ENCODE data around the gene OPRM1.
"Not testable (repeated sequence)": the region's sequence is repeated elsewhere in the genome, so short reads cannot be mapped to it uniquely, and the experiment has no call there.

OPRM1 gene

DNA sequence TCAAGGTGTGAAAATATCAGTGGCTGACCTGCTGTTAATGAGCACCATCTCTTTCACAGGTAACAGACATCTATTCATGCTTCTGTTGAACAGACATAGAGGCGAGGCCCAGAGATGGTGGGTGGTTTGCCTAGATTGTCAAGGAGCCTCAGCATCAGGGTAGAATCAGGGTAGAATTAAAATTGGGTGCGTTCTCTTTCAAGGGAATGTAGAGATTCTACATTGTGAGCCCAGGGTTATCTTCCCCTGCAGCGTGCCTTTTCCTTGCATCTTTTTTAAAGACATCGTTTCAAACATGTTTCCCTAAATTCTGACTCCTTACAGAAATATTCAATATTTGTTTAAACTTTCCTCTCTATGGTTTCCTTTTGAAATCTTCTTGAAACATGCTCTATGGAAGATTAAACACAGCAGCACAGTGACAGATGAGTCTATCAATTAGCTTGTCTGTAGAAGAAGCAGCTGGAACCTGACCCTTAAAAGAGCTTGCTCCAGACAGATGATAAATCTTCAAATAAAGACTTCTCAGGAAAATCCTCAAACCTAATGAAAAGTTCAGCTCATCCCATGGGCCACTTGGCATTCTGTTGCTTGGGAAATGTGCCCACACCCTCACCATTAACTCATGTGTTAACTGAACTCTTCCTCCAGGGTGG, 197.7 kb downstream of the OPRM1 start:
- no peak for DNase-seq (ENCODE audit: extremely low read depth in 1 of 2, low read depth in 1 of 2)

DNA sequence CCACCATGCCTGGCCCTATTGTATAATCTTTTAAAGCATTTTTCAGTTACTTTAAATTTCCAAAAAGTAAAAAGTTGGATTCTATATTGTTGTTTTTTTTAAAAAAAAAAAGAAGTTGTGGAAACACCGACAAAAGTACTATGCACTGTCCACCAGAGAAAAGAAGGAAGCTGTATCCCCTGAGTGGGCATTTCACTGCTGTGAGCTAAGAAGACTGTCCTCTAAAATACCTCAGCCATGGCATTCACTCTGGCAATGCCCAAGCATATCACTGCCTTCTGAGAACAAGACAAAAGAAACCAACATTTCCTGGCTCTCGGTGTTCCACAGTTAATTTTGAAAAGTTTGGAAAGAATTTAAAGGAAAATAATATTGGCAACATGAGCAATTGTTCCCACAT, 199.8 kb downstream of the OPRM1 start:
- no peak for DNase-seq (ENCODE audit: extremely low read depth in 1 of 2, low read depth in 1 of 2)

DNA sequence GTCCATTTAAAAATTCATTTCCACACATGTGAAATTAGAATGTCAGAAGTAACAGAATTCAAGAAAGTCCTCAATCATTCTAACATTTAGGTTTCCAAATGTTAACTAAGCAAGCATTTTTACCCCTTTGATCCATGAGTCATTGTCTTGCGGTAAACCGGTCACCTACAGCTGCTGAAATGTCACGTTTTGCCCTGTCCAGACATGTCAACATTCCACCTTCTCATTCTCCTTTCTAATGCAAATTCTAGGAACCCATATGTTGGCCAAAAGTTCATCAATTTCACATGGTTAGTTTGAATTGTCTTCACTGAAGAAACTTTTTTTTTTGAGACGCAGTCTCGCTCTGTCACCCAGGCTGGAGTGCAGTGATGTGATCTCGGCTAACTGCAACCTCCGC, 200.4 kb downstream of the OPRM1 start:
- no peak for DNase-seq (ENCODE audit: extremely low read depth in 1 of 2, low read depth in 1 of 2)

DNA sequence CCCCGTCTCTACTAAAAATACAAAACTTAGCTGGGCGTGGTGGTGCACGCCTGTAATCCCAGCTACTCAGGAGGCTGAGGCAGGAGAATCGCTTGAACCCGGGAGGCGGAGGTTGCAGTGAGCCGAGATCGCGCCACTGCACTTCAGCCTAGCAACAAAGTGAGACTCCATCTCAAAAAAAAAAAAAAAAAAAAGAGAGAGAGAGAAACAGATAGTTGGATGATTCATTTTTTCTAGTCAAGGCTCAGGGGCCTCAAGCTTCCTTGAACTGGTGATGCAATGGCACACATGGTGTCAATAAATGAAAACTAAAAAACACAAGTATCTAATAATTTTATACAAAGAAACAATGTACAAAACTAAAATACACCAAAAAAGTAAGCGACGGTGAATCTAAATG, 202.0 kb downstream of the OPRM1 start:
- not testable (repeated sequence) for DNase-seq (ENCODE audit: extremely low read depth in 1 of 2, low read depth in 1 of 2)

DNA sequence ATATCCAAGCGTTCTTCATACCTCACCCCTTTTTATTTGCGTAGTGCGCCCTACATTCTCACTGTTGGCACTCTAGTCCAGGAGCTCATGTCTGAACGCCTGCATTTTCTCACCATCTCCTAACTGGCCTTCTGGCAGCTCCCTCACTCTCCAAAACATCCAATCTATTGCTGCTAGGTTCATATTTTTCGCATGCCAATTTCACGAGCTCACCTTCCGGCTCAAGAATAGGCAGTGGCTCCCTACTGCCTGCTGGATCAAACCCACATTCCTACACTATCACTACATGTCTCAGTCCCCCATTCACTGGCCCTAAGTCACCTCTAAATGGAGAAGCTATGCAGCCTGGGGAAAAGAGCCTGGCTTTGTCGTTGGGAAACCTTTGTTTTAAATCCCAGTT, 202.5 kb downstream of the OPRM1 start:
- DNase-seq (ENCODE audit: extremely low read depth in 1 of 2, low read depth in 1 of 2): no peak

DNA sequence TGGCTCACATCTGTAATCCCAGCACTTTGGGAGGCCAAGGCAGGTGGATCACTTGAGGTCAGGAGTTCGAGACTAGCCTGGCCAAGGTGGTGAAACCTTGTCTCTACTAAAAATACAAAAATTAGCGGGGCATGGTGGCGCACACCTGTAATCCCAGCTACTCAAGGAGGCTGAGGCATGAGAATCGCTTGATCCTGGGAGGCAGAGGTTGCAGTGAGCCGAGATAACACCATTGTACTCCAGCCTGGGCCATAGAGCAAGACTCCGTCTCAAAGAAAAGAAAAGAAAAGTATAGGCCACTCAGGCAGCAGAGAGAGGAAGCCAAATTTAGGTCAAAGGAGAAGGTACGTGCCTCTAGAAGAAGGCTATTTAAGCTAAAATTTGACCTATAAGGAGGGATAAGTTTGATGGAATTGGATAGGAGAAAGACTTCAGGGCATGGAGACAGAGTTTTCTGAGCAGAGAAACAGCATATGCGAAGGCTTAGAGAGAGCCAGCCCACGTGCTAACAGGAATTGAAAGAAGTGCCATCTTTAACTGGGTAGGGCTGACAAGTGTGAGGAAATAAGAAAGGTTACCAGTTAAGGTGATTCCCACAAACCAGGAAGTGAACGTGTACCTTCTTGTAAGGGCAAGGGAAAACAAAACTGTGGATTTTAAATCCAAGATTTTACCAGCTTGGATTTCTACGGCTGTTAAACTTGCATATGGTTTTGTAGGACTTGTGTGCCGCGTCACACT, 203.7 kb downstream of the OPRM1 start:
- DNase-seq (ENCODE audit: extremely low read depth in 1 of 2, low read depth in 1 of 2): no peak

DNA sequence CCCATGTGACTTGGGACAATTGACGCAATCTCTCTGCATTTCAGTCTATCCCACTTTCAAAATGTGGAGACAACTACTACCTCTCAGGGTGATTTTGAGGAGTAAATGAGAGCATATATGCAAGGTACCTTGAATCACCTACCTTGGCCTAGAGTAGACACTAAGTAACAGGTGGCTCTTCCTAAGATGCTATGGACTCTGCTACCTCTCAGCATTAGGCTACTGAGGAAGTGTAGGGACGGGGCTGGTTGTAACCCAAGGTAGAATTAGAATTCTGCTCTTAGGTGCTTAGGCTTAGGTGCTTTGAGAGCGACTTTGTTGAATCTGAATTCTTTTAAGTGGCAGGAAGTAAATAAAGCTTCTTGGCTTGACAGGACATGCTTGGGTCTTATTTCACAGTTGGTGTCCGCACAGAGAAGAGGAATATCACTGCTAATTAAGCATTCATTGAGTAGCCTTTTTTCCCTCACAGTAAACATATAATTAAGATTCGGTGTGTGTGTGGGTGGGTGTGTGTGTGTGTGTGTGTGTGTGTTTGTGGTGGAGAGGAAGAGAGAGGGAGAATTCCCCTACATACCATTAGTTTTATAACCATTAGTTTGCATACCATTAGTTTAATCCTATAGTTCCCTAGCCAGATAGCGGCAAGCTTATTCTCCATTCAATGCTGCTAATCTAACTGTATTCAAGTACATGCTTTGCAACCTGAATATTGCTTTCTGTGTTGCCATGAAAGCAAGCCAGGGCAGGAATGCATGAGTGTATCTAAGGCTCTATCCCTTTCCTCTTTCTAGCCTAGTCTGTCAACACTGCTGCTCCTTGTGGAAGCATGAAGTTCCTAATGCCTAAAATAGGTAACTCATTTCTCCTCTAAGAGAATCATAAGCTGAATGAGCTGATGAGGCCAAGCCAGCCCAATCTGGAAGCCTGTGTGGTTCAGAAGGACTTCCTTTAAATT, 205.0 kb downstream of the OPRM1 start:
- no peak for DNase-seq (ENCODE audit: extremely low read depth in 1 of 2, low read depth in 1 of 2)

DNA sequence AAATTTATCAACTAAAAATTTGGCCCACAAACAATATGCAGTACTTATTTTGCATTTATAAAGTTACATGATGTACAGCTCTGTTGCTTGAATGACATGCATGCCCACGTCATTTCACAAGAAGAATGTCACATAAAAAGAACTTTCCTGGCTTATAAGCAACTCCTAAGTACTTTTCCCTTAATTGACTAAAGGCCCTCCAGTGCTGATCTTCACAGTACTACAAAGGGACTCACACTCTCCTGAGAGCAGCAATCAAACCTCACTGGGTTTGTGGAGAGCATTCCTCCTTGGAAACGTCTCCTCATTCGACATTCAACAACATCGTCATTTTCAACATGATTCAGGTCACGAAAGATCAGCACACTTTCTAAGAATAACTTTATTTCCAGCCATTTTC, 206.5 kb downstream of the OPRM1 start:
- no peak for DNase-seq (ENCODE audit: extremely low read depth in 1 of 2, low read depth in 1 of 2)

DNA sequence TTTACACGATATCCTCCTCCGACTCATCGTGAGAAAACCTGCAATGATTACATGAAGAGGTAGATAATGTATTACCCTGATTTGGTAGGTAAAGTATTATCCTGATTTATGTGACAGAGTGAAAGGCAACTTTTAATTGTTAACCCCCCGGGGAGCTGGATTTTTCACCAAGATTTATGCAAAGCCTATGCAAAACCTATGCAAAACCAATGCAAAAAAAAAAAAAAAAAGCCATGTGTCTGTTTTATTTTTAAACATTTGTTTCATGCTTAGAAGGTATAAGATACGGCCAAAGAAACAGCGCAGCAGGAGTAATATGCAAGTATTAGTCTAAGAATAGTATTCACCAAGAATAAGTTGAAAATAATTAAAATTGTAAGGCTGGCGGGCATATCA, 207.7 kb downstream of the OPRM1 start:
- no peak for DNase-seq (ENCODE audit: extremely low read depth in 1 of 2, low read depth in 1 of 2)

DNA sequence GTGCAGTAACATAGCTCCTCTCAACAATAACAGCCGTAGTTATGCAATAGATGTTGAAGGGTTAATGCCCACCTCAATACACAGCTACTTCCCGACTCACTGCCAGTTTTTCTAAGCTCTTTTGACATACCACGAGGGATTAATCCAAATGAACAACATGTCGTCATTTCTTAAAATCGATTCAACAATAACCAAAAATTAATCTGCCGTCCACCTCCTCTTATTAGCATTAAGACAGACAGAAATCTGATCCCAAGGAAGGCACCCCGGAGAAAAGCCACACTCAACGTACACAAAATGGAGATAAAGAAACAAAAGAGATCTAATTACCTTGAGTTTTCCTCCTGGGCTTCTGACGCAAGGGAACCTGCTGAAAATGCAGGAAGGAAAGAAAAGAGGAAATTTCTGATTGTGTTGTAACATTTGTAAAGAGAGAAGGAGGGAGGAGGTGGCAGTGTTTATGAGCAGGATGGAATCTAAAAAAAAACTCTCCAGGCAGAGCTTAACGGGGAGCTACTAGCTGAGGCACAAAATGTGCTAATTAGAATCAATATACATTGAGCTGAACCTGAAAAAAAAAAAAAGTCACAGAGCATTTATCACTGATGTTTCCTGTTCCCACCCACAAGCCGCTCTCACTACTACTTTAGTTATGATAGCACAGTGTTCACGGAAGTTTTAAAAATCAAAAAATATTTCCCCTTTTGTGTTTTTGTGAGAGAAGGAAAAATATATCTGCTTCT, 208.2 kb downstream of the OPRM1 start:
- DNase-seq (ENCODE audit: extremely low read depth in 1 of 2, low read depth in 1 of 2): no peak

DNA sequence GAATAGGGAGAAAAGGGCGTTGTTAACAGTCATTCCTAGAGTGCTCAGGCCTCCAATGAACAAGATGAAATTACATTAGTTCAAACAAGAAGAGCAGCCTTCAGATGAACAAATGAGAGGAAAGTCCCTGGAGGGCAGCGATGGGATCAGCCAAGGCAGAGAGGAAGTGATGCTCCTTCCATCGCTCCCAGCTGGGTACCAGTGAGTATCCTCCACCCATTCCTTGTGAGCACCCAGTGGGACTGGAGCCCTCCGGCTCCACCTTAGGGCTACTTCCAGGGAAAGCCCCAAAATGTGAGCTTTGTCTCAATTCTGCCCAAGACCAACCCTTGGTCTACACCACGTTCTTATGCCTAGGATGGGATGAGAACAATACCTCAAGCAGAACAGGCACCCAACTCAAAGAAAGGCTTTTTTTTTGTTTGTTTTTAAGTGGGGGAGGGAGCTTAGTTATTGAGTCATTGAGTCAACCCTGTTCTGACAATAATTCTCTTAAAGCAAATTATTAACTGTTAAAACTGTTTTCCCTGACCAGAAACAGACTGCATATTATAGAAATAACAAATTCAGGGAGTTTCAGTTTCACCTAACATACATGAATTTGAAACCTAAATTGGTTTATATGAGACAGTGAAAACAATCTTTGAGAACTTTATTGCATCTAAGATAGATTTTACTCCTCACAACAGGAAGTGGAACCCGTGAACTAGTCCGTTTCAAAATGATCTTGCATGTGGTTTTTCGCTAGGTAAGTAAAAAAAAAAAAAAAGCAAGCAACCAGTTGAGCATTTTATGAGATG, 210.7 kb downstream of the OPRM1 start:
- no peak for DNase-seq (ENCODE audit: extremely low read depth in 1 of 2, low read depth in 1 of 2)

DNA sequence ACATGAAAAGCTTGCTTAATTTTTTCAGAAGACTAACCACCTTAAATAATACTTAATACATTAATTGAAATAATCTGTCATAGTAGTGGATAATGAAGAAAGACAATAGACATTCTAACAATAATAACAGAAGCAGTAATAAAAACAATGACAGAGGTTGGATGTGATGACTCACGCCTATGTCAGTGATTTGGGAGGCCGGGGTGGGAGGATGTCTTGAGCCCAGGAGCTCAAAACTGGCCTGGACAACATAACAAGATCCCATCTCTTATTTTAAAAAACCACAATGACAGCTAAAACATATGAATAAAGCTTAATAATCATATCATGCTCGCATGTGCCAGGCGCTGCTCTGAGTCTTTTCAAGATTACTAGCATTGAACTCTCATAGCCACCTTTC, 212.1 kb downstream of the OPRM1 start:
- DNase-seq (ENCODE audit: extremely low read depth in 1 of 2, low read depth in 1 of 2): no peak

DNA sequence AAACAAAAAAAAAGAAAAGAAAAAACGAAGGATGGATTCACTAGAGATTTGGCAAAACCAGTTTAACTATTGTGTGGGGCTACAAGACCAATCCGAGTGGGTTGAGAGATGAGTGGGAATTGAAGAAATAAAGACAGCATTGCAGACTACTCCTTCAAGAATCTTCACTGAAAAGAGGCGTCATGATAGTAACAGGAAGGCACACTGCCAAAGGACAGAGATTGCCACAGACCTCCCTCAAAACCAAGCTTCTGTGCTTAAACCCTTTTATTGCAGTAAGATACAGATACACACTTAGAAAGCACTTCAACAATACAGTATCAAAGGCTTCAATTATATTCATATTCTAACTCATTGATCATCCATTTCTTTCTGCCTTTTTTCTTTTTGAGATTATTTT, 213.6 kb downstream of the OPRM1 start:
- DNase-seq (ENCODE audit: extremely low read depth in 1 of 2, low read depth in 1 of 2): no peak

DNA sequence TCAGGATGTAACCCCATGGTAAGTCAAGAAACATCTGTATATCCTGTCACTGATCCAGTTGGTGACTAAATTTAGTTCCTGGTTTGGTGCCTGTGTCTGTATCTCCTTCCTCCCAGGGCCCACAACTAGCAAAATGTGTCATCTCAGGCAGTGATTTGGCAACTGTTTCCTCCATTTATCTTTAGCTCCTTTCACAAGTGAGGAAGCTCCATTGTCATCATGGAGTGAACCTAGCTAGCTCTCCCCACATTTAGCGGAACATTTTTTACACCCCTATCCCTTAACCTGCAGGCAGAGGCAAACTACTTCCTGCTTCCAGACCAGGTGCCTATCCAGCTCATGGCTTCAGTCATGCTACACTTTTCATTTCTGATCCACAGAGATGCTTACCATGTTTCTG, 218.0 kb downstream of the OPRM1 start:
- DNase-seq (ENCODE audit: extremely low read depth in 1 of 2, low read depth in 1 of 2): no peak

DNA sequence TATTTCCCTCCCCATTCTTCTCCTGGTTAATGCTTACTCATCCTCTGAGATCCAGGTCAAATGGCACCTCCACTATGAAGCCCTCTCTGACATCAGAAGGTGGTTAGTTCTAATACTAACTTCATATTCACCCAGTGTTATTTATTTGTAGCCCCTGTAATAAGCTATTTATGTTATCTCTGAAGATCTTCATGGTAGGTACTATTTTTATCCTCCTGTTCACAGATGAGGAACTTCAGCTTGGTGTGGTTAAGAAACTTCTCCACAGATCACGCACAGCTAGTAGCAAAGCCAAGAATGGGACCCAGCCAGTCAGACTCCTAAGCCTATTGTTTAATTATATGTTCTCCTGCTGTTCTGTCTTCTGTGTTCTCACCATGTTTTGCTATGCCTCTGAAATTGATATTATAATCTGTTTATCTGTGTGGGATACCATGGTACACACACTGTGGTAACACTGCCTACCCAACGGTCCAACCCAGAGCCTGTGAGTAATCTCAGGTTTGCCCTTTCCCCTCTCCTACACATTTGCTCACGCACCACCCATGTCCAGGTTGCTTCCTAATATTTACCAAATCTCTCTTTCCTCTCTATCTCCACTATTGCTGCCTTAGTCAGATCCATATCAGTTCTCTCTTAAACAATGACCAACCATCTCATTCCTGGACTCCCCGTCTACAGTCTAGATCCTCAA, 219.2 kb downstream of the OPRM1 start:
- DNase-seq (ENCODE audit: extremely low read depth in 1 of 2, low read depth in 1 of 2): no peak

DNA sequence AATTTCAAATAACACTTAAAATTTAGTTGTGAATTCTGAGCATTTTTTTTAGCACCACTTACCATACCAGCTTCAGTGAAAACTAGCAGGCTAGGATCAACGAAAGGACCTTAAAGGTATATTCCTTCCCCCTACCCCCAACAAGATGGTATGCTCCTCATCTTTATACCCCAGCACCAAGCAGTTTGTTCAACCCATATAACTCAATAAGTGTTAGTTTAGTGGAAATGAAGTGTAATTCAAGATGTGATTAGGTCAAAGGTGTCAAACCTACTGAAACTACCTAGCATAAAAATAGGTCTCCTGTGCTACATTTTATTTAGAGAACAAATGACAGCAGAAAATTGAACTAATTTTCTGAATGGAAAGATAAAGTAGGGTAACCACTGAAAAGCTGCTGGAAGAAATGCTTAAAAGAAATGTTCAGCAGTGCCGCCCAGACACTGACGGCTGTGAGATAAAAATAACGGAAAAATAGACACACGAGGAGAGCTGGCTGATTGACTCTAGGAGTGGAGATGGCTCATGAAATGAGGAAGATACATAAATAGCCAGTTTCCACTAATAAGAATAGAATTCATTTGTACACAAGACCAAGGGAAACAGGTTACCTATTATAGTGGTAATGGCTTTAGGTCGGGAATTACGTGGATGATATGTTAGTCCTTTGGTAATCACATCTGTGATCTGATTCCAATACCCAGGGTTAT, 222.8 kb downstream of the OPRM1 start:
- DNase-seq (ENCODE audit: extremely low read depth in 1 of 2, low read depth in 1 of 2): no peak

DNA sequence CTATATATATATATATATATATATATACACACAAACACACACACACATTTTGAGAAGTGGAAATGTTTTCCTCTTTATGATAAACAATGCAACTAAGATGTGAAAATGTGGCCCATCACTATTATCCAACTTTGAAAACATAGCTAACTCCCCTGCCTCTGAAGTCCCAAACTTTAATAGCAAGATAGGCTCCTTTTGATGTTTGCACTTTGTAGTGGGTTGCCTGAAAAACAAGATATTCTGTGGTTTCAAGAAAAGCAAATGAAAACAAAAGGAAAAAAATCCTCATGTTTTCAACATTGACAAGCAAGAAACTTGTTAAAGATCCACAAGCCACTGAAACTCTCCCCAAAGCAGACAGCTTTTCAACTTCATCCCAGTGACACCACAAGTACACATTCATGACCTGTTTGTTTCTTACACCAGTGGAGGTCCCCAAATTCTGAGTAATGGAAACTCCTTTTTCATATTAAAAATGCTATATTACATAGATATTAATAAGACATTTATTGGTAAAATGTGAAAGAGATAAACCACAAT, 227.6 kb downstream of the OPRM1 start:
- no peak for DNase-seq (ENCODE audit: extremely low read depth in 1 of 2, low read depth in 1 of 2)

DNA sequence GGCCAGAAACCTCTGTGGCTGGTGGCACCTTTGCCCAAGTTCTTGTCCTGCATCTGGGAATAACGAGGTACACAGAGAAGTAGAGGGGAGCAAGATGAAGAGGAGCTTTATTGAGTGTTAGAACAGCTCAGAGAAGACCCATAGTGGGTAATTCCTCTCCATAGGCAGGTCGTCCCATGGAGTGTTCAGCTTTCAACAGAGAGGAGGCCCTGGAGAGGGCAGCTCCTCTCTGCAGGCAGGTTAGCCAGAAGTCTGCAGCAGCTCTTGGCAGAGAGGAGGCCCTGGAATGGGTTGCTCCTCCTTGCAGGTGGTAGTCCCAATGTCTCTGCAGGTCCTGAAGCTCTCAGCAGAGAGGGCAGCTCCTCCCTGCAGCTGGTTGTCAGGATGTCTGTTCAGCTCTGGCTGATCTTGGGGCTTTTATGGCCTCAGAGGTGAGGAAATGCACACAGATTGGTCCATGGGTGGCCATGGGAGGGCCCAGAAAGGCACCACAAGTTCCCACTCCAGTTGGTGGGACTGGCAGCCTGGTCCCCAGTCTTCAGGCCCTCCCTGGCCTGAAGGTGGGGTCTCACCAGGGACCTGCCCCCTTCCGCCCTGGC, 228.6 kb downstream of the OPRM1 start:
- no peak for DNase-seq (ENCODE audit: extremely low read depth in 1 of 2, low read depth in 1 of 2)
